SU-DHL-6 (cell line): ENCODE measurements around the gene ERLEC1.
"Not testable (repeated sequence)": the region's sequence is repeated elsewhere in the genome, so short reads cannot be mapped to it uniquely, and the experiment has no call there.

Experiments used
- H2AFZ ChIP-seq: fragments of 200-600 bp; sonication (generic); 2 replicates; pipeline ENCODE4 v1.6.1; 2014; ENCODE audit warnings: low read depth, mild to moderate bottlenecking, moderate library complexity, mixed read lengths, antibody characterized with exemption, low read length; ENCODE audit not compliant: severe bottlenecking
- H3F3A ChIP-seq: fragments of 200-600 bp; shearing (Covaris generic); 2 replicates; pipeline ENCODE4 v1.6.0; 2016; ENCODE audit warnings: antibody characterized with exemption, mild to moderate bottlenecking; ENCODE audit not compliant: insufficient read depth
- H3K27ac ChIP-seq: fragments of 200-600 bp; sonication (generic); 2 replicates; pipeline ENCODE4 v1.5.1; 2016; ENCODE audit warnings: low read depth, mild to moderate bottlenecking, low read length, moderate library complexity, mixed read lengths
- H3K27me3 ChIP-seq: fragments of 200-600 bp; sonication (generic), shearing (Covaris generic); 2 replicates; pipeline ENCODE4 v1.6.0; 2014; ENCODE audit warnings: mild to moderate bottlenecking, low read length
- H3K36me3 ChIP-seq: fragments of 200-600 bp; sonication (generic); 2 replicates; pipeline ENCODE4 v1.6.1; 2014; ENCODE audit warnings: mild to moderate bottlenecking, low read length, mixed read lengths
- H3K4me2 ChIP-seq: fragments of 300-600, 200-600 bp; shearing (Covaris generic), sonication (generic); 2 replicates; pipeline ENCODE4 v1.6.0; 2014; ENCODE audit warnings: low read length, low read depth, mild to moderate bottlenecking; ENCODE audit not compliant: poor library complexity, severe bottlenecking
- H3K4me3 ChIP-seq: fragments of 200-600 bp; sonication (generic); 2 replicates; pipeline ENCODE4 v1.5.1; 2014; ENCODE audit warnings: antibody characterized with exemption, low read length, mild to moderate bottlenecking, mixed read lengths; ENCODE audit not compliant: insufficient read depth, poor library complexity, severe bottlenecking
- H3K79me2 ChIP-seq: fragments of 200-600 bp; sonication (generic); 2 replicates; pipeline ENCODE4 v1.6.1; 2014; ENCODE audit warnings: mild to moderate bottlenecking, low read length, moderate library complexity; ENCODE audit not compliant: insufficient read depth
- H3K9ac ChIP-seq: fragments of 200-600 bp; sonication (generic); 2 replicates; pipeline ENCODE4 v1.7.0; 2014; ENCODE audit warnings: mild to moderate bottlenecking, low read length
- H3K9me2 ChIP-seq: fragments of 200-600 bp; sonication (generic); replicated peaks from 2 replicates; pipeline ENCODE4 v1.6.1; 2014; ENCODE audit warnings: low read length; ENCODE audit not compliant: insufficient read depth
- H3K9me3 ChIP-seq: fragments of 200-600 bp; sonication (generic); 2 replicates; pipeline ENCODE4 v1.6.1; 2014; ENCODE audit warnings: low read length, mixed read lengths; ENCODE audit not compliant: insufficient read depth
- H4K20me1 ChIP-seq: fragments of 200-600 bp; sonication (generic); 2 replicates; pipeline ENCODE4 v1.6.1; 2014; ENCODE audit warnings: low read depth, mild to moderate bottlenecking, antibody characterized with exemption, low read length, moderate library complexity, mixed read lengths
- EZH2phosphoT487 ChIP-seq: fragments of 200-600 bp; sonication (generic), shearing (Covaris generic); conservative IDR thresholded peaks from 2 replicates; pipeline ENCODE4 v1.6.1; 2018; ENCODE audit warnings: mild to moderate bottlenecking, antibody characterized with exemption, low read length, moderate library complexity, mixed read lengths
- TF ChIP-seq, protein P1 (sequence below): fragments of 200-600 bp; sonication (generic); IDR thresholded peaks from one replicate; pipeline ENCODE4 v1.5.1; 2017; ENCODE audit warnings: antibody characterized with exemption, mild to moderate bottlenecking, low read length, moderate library complexity; ENCODE audit not compliant: insufficient read depth, poor library complexity, severe bottlenecking

ERLEC1 gene

GRCh38 chr2:53842891-53843290 is 56.0 kb downstream of the ERLEC1 start:
- Histone ChIP-seq H3K9me3 (no peaks in the 10 kb centered on the region), H3K27ac (no peak overlapping the region), H3F3A (peaks cover 17% of the 10 kb centered on the region; the same call in 1 of the 2 replicates), H3K36me3 (no peaks in the 10 kb centered on the region), H3K27me3 (no peaks in the 10 kb centered on the region), H3K4me2 (no peak overlapping the region), H4K20me1 (no peaks in the 10 kb centered on the region), H3K9ac (no peak overlapping the region), H3K79me2 (no peaks in the 10 kb centered on the region), H3K4me3 (no peak overlapping the region), H3K9me2 (no peaks in the 10 kb centered on the region), H2AFZ (no peak overlapping the region)
- TF ChIP-seq, protein P1, sequence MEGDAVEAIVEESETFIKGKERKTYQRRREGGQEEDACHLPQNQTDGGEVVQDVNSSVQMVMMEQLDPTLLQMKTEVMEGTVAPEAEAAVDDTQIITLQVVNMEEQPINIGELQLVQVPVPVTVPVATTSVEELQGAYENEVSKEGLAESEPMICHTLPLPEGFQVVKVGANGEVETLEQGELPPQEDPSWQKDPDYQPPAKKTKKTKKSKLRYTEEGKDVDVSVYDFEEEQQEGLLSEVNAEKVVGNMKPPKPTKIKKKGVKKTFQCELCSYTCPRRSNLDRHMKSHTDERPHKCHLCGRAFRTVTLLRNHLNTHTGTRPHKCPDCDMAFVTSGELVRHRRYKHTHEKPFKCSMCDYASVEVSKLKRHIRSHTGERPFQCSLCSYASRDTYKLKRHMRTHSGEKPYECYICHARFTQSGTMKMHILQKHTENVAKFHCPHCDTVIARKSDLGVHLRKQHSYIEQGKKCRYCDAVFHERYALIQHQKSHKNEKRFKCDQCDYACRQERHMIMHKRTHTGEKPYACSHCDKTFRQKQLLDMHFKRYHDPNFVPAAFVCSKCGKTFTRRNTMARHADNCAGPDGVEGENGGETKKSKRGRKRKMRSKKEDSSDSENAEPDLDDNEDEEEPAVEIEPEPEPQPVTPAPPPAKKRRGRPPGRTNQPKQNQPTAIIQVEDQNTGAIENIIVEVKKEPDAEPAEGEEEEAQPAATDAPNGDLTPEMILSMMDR: no peak

- no peaks in the 10 kb centered on the region for H3K36me3 ChIP-seq
- H3K9me2 ChIP-seq: no peaks in the 10 kb centered on the region
- H3K27me3 ChIP-seq: no peaks in the 10 kb centered on the region
- H3K79me2 ChIP-seq: no peaks in the 10 kb centered on the region
- peaks cover 17% of the 10 kb centered on the region; the same call in 1 of the 2 replicates for H3F3A ChIP-seq
- H3K9me3 ChIP-seq: no peaks in the 10 kb centered on the region
- H4K20me1 ChIP-seq: no peaks in the 10 kb centered on the region
- H2AFZ ChIP-seq: no peak overlapping the region
- H3K9ac ChIP-seq: no peak overlapping the region
- no peak for TF ChIP-seq EZH2phosphoT487
- TF ChIP-seq, protein P1: no peak
- H3K4me2 ChIP-seq: no peak overlapping the region
- H3K27ac ChIP-seq: no peak overlapping the region
- H3K4me3 ChIP-seq: no peak overlapping the region
Observed at GRCh38 chr2:53843595-53843994, 56.8 kb downstream of the ERLEC1 start.

GRCh38 chr2:53848062-53848461 is 61.2 kb downstream of the ERLEC1 start:
- no peak overlapping the region for H2AFZ ChIP-seq
- no peak overlapping the region for H3K27ac ChIP-seq
- H3K9me3 ChIP-seq: no peaks in the 10 kb centered on the region
- no peak overlapping the region for H3K4me2 ChIP-seq
- H3K4me3 ChIP-seq: no peak overlapping the region
- no peaks in the 10 kb centered on the region for H3K9me2 ChIP-seq
- H3K27me3 ChIP-seq: no peaks in the 10 kb centered on the region
- H3K79me2 ChIP-seq: no peaks in the 10 kb centered on the region
- no peak for TF ChIP-seq EZH2phosphoT487
- no peaks in the 10 kb centered on the region for H4K20me1 ChIP-seq
- H3K9ac ChIP-seq: no peak overlapping the region
- H3F3A ChIP-seq: peaks cover 17% of the 10 kb centered on the region; the same call in 1 of the 2 replicates
- H3K36me3 ChIP-seq: 0 out of 2 replicates have a peak, but pooled peaks cover 3% of the 10 kb centered on the region

- H3K36me3 ChIP-seq, H3K27ac ChIP-seq, H3K27me3 ChIP-seq, H3K4me3 ChIP-seq, H3K9ac ChIP-seq, H3K79me2 ChIP-seq, H3K9me3 ChIP-seq, H3K9me2 ChIP-seq, H2AFZ ChIP-seq, H3K4me2 ChIP-seq, H4K20me1 ChIP-seq, H3F3A ChIP-seq: not testable (repeated sequence)
Observed at GRCh38 chr2:53851052-53851757, 64.4 kb downstream of the ERLEC1 start.
